MCF 10A (cell line): Measurements from ENCODE around the gene IMMP2L. TPM values are rescaled to one million over a fixed set of nuclear protein-coding genes. Genes with fewer than 3 reads are reported as not detected.

Experiments used
- BruUV-seq: library from RNA; stranded (reverse); fragments of 400-500 nt; replicated peaks from 2 replicates; lab custom pipeline; 2021; lab: Mats Ljungman, UMichigan
- CTCF ChIA-PET: fragments of 300-600 bp; sonication (Branson Sonifier 250); formaldehyde crosslinking; extraction: SDS; loops from one replicate; lab custom pipeline; 2021; ENCODE audit warnings: antibody characterized with exemption, inconsistent platforms; lab: Yijun Ruan, JAX
- POLR2A ChIA-PET: fragments of 300-600, 350-650 bp; sonication (Branson Sonifier 250); formaldehyde crosslinking; extraction: SDS; loops from one replicate; lab custom pipeline; 2020; ENCODE audit warnings: antibody characterized with exemption, inconsistent platforms; lab: Yijun Ruan, JAX
- DNase-seq: peaks from one replicate; pipeline ENCODE4 v3.0.0-alpha.2; 2018; ENCODE audit not compliant: unreplicated experiment
- H3K27ac Mint-ChIP-seq: one replicate; pipeline ENCODE4 v1.8.0; 2022; ENCODE audit warnings: mild to moderate bottlenecking, low read depth, mixed read lengths; ENCODE audit not compliant: unreplicated experiment
- H3K27me3 Mint-ChIP-seq: one replicate; pipeline ENCODE4 v1.8.0; 2022; ENCODE audit warnings: mixed read lengths; ENCODE audit not compliant: insufficient read depth, unreplicated experiment
- H3K36me3 Mint-ChIP-seq: one replicate; pipeline ENCODE4 v1.8.0; 2022; ENCODE audit warnings: mild to moderate bottlenecking, moderate library complexity, mixed read lengths; ENCODE audit not compliant: insufficient read depth, unreplicated experiment
- H3K4me1 Mint-ChIP-seq: one replicate; pipeline ENCODE4 v1.8.0; 2022; ENCODE audit warnings: mixed read lengths; ENCODE audit not compliant: insufficient read depth, unreplicated experiment
- H3K4me3 Mint-ChIP-seq: one replicate; pipeline ENCODE4 v1.8.0; 2022; ENCODE audit warnings: mild to moderate bottlenecking, moderate library complexity, mixed read lengths; ENCODE audit not compliant: unreplicated experiment
- H3K9me3 Mint-ChIP-seq: one replicate; pipeline ENCODE4 v1.8.0; 2022; ENCODE audit warnings: mixed read lengths; ENCODE audit not compliant: unreplicated experiment
- CTCF ChIP-seq: fragments of 200-600 bp; IDR thresholded peaks from one replicate; pipeline ENCODE4 v1.8.0; 2022; ENCODE audit warnings: antibody characterized with exemption, mild to moderate bottlenecking; ENCODE audit not compliant: unreplicated experiment
- intact Hi-C: fragments of 100-400 bp; cut with micrococcal nuclease; formaldehyde crosslinking; loops from 2 replicates; pipeline ENCODE4 v1.14.1; 2022
- total RNA-seq: library from RNA; stranded (reverse); gene quantifications from 2 replicates; pipeline ENCODE4 v1.2.3, GENCODE V29; 2022

Gene IMMP2L
- total RNA-seq, 1 experiment from 2014 or later, result 23.7 TPM

GRCh38 chr7:111229181-111229740, 333.0 kb downstream of the IMMP2L start:
- Mint-ChIP-seq H3K4me1 (peaks cover 8% of the 10 kb centered on the region), H3K27me3 (no peaks in the 10 kb centered on the region), H3K36me3 (no peaks in the 10 kb centered on the region), H3K27ac (no peak overlapping the region), H3K9me3 (no peaks in the 10 kb centered on the region), H3K4me3 (no peak overlapping the region)
- DNase-seq, result no peak
- ChIA-PET POLR2A (no interaction called here), CTCF (interaction anchor here (0.7 kb wide), 1 partner anchor 174 kb away, joined by 3 read pairs; no protein-coding TSS in a partner anchor)
- no peak for TF ChIP-seq CTCF
- intact Hi-C loops, result no loop called here
- no TSS peak for BruUV-seq

- no peaks in the 10 kb centered on the region for H3K36me3 Mint-ChIP-seq
- POLR2A ChIA-PET, result no interaction called here
- no TSS peak for BruUV-seq
- no peak for TF ChIP-seq CTCF
- no peak for DNase-seq
- H3K27me3 Mint-ChIP-seq, result no peaks in the 10 kb centered on the region
- intact Hi-C loops, result no loop called here
- no peak overlapping the region for H3K27ac Mint-ChIP-seq
- CTCF ChIA-PET, result no interaction called here
- H3K9me3 Mint-ChIP-seq, result no peaks in the 10 kb centered on the region
- H3K4me3 Mint-ChIP-seq, result no peak overlapping the region
- H3K4me1 Mint-ChIP-seq, result peaks cover 8% of the 10 kb centered on the region
These were observed 333.9 kb downstream of the IMMP2L start for GRCh38 chr7:111228437-111228836.

- H3K9me3 Mint-ChIP-seq, result no peaks in the 10 kb centered on the region
- ChIA-PET CTCF (interaction anchor here (0.6 kb wide), 1 partner anchor 11 kb away, joined by 3 read pairs; no protein-coding TSS in a partner anchor), POLR2A (no interaction called here)
- no peak overlapping the region for H3K27ac Mint-ChIP-seq
- no peak for DNase-seq
- no TSS peak for BruUV-seq
- H3K4me3 Mint-ChIP-seq, result no peak overlapping the region
- intact Hi-C loops, result no loop called here
- no peaks in the 10 kb centered on the region for H3K36me3 Mint-ChIP-seq
- H3K4me1 Mint-ChIP-seq, result no peaks in the 10 kb centered on the region
- TF ChIP-seq CTCF, result no peak
- H3K27me3 Mint-ChIP-seq, result no peaks in the 10 kb centered on the region
These were observed 335.5 kb downstream of the IMMP2L start for GRCh38 chr7:111226800-111227199.

- H3K27me3 Mint-ChIP-seq, result no peaks in the 10 kb centered on the region
- H3K27ac Mint-ChIP-seq, result no peak overlapping the region
- H3K4me3 Mint-ChIP-seq, result no peak overlapping the region
- no peak for TF ChIP-seq CTCF
- no TSS peak for BruUV-seq
- H3K36me3 Mint-ChIP-seq, result no peaks in the 10 kb centered on the region
- ChIA-PET POLR2A (no interaction called here), CTCF (no interaction called here)
- H3K9me3 Mint-ChIP-seq, result no peaks in the 10 kb centered on the region
- H3K4me1 Mint-ChIP-seq, result no peaks in the 10 kb centered on the region
- no peak for DNase-seq
- intact Hi-C loops, result no loop called here
These were observed 337.7 kb downstream of the IMMP2L start for GRCh38 chr7:111224354-111225231.
